ENCODE measurements around the gene DLGAP4. TPM values are rescaled to one million over a fixed set of nuclear protein-coding genes. Genes with fewer than 3 reads are reported as not detected.

The DLGAP4 gene
- total and polyA plus RNA-seq, 2 of the 8 experiments (the other 6 are each of a cell fraction or from before 2014, with no cell fraction given), result 41.2 to 57.2 TPM

DNA sequence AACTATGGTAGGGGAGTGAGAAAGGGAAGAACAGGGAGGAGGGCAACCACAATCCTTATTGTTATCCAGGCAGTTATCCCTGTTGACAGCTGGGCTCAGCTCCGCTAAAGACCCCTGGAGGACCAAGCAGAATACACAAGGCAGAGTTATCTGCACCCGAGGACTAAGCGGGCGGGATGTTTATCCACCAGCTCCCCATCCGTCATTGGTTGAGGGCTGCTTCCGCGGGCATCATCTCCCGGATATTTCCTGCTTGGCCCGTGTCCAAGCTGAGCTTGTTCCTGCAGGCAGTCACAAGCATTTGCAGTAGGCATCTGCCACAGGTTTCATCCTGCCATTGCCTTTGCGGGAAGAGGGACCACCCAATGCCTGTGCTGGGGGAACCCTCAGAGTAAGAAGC, 102.1 kb downstream of the DLGAP4 start:
- Histone ChIP-seq H2BK5ac (ENCODE audit: low read depth, low read length) (no peak overlapping the region), H2AFZ (ENCODE audit: low read length) (no peak overlapping the region), H3K23ac (ENCODE audit: insufficient read length) (no peak overlapping the region), H2AK5ac (ENCODE audit: low read depth, low read length) (no peak overlapping the region), H4K91ac (replicated peaks; ENCODE audit: insufficient read length, low read length) (no peak overlapping the region), H3K9ac (replicated peaks in 1 of 4; ENCODE audit: extremely low read depth in 1 of 4, low read depth in 3 of 4, low read length in 3 of 4) (no peak overlapping the region), H3K14ac (ENCODE audit: insufficient read length) (no peak overlapping the region), H3K27me3 (replicated peaks in 1 of 4; ENCODE audit: control insufficient read depth in 3 of 4, extremely low read depth in 1 of 4, insufficient read depth in 3 of 4, low read length in 3 of 4) (no peaks in the 10 kb centered on the region; a peak in 1 of 7 replicates), H3K79me2 (ENCODE audit: control insufficient read depth in 1 of 2, insufficient read depth in 2 of 2, low read length in 2 of 2) (no peaks in the 10 kb centered on the region), H3K36me3 (ENCODE audit: control insufficient read depth in 2 of 4, insufficient read depth in 4 of 4, low read length in 3 of 4) (no peaks in the 10 kb centered on the region), H3K56ac (replicated peaks; ENCODE audit: insufficient read length, low read depth, low read length) (no peak overlapping the region), H4K8ac (ENCODE audit: extremely low read depth, insufficient read depth, low read length) (no peak overlapping the region), H3K9me3 (ENCODE audit: insufficient read depth in 2 of 2, low read depth in 1 of 2, low read length in 1 of 2) (no peaks in the 10 kb centered on the region), H4K20me1 (replicated peaks in 1 of 2; ENCODE audit: control insufficient read depth in 1 of 2, insufficient read depth in 2 of 2, low read length in 2 of 2) (no peaks in the 10 kb centered on the region), H4K5ac (ENCODE audit: insufficient read length, low read depth, low read length) (no peak overlapping the region), H2BK15ac (ENCODE audit: low read length) (no peak overlapping the region), H3K4me1 (replicated peaks in 1 of 4; ENCODE audit: control insufficient read depth in 3 of 4, insufficient read depth in 4 of 4, low read length in 3 of 4) (no peaks in the 10 kb centered on the region), H2BK12ac (ENCODE audit: low read depth, low read length) (no peak overlapping the region), H3K27ac (ENCODE audit: low read depth, low read length) (no peak overlapping the region), H3K4ac (replicated peaks; ENCODE audit: insufficient read length, low read depth, low read length) (no peak overlapping the region), H3K23me2 (ENCODE audit: low read depth, low read length) (no peaks in the 10 kb centered on the region), H3K18ac (ENCODE audit: extremely low read depth, low read length) (no peak overlapping the region), H3K79me1 (ENCODE audit: low read depth, low read length) (no peaks in the 10 kb centered on the region), H2BK120ac (replicated peaks; ENCODE audit: low read depth, low read length) (no peak overlapping the region), H3K4me2 (ENCODE audit: insufficient read depth in 1 of 2, low read depth in 2 of 2, low read length in 2 of 2) (no peak overlapping the region), H3K4me3 (ENCODE audit: extremely low read depth in 1 of 4, insufficient read depth in 2 of 4, low read depth in 3 of 4, low read length in 4 of 4) (no peak overlapping the region), H2BK20ac (ENCODE audit: low read length) (no peak overlapping the region)
- WGBS, 2 experiments (ENCODE audit: extremely low coverage in 1 of 2, insufficient coverage in 1 of 2, insufficient read length in 1 of 2, insufficient replicate concordance in 2 of 2, low coverage in 1 of 2, low lambda C conversion rate in 2 of 2, missing lambda C conversion rate in 1 of 2), result 92% methylated on average over 10 of the region's 10 CpGs; no CpG with 5 or more reads in 1 of the 2 experiments
- TF ChIP-seq GTF2F1 (IDR thresholded peaks at IDR 0.05; ENCODE audit: borderline replicate concordance, low read depth, low read length) (no peak), CHD1 (IDR thresholded peaks at IDR 0.05; ENCODE audit: low read depth, low read length) (no peak), CBX8 (IDR thresholded peaks at IDR 0.05; ENCODE audit: borderline replicate concordance, low read depth, low read length) (no peak), ZNF274 (IDR thresholded peaks at IDR 0.05; ENCODE audit: borderline replicate concordance, extremely low read depth, low read length) (no peak)
- TF ChIP-seq, protein P1, sequence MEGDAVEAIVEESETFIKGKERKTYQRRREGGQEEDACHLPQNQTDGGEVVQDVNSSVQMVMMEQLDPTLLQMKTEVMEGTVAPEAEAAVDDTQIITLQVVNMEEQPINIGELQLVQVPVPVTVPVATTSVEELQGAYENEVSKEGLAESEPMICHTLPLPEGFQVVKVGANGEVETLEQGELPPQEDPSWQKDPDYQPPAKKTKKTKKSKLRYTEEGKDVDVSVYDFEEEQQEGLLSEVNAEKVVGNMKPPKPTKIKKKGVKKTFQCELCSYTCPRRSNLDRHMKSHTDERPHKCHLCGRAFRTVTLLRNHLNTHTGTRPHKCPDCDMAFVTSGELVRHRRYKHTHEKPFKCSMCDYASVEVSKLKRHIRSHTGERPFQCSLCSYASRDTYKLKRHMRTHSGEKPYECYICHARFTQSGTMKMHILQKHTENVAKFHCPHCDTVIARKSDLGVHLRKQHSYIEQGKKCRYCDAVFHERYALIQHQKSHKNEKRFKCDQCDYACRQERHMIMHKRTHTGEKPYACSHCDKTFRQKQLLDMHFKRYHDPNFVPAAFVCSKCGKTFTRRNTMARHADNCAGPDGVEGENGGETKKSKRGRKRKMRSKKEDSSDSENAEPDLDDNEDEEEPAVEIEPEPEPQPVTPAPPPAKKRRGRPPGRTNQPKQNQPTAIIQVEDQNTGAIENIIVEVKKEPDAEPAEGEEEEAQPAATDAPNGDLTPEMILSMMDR (IDR thresholded peaks at IDR 0.05; ENCODE audit: control extremely low read depth in 1 of 3, insufficient read depth in 1 of 3, low read depth in 1 of 3, low read length in 3 of 3), result no peak
- ChIA-PET POLR2A (ENCODE audit: partially characterized antibody) (interaction anchor here (1.0 kb wide), 1 partner anchor 9 kb away, joined by 3 read pairs; no protein-coding TSS in a partner anchor), CTCF (ENCODE audit: partially characterized antibody) (interaction anchor here (0.7 to 2.2 kb wide), 6 partner anchors 9 to 205 kb away, joined by 3 to 9 read pairs (median 4); no protein-coding TSS in a partner anchor)
- DNase-seq (ENCODE audit: low read depth in 1 of 2, low spot score in 2 of 2) (no peak), FAIRE-seq (no peak)

Data from H1 (cell line).